Hippocampal formation (tissue), 2 donors: ENCODE measurements around the gene DIP2C.

Source experiments
- DNase-seq, 2 donors: peaks; one replicate each; lab custom pipeline; 2025; lab: John Stamatoyannopoulos, UW

The DIP2C gene

GRCh38 chr10:299969-300368 lies 389.5 kb downstream of the DIP2C start:
- DNase-seq: no peak

DNA sequence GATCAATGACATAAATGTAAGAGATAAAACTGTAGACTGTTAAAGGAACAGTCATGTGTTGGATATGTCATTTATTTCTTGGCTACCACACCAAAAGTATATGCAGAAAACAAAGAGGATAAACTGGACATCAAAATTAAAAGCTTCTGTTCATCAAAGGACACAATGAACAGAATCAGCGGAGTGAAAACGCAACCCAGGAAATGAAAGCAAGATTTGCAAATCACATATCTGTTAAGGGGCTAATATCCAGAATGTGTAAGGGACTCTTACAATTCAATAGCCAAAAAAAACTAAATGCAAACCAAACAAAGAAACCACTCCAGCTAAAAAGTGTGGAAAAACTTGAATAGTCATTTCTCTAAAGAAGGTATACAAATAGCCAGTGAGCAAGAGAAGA lies 390.0 kb downstream of the DIP2C start:
- DNase-seq: no peak

DNA sequence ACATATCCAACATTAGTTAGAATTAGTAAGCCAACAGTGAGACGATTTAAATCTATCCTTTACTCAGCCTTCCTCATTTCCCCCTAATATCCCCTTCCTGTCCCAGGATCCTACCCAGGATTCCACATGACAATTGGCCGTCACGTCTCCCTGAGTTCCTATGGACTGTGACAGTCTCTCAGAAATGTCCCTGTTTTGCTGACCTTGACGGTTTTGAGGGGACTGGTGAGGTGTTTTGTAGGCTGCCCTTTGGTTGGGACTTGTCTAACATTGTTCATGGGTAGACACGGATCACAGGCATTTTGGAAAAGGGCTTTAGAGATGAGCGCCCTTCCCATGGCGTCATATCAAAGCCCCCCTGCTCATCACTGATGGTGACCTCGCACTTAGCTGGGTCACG lies 391.4 kb downstream of the DIP2C start:
- no peak for DNase-seq

DNA sequence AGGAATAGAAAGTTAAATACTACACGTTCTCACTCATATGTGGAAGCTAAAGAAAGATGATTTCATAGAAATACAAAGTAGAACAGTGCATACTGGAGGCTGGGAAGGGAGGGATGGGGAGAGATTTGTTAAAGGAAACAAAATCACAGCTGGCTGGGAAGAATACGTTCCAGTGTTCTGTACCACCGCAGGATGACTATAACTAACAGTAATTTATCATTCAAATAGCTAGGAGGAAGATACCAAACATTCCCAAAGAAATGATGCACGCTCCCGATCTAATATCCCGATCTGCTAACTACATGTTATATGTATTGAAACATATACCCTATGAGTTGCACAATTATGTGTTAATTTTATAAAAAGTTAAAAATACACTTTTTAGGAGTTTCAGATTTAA lies 391.9 kb downstream of the DIP2C start:
- no peak for DNase-seq

GRCh38 chr10:293636-294035 lies 395.8 kb downstream of the DIP2C start:
- DNase-seq: no peak

GRCh38 chr10:290026-290725 lies 399.3 kb downstream of the DIP2C start:
- no peak for DNase-seq

GRCh38 chr10:289581-289980 lies 399.9 kb downstream of the DIP2C start:
- no peak for DNase-seq

DNA sequence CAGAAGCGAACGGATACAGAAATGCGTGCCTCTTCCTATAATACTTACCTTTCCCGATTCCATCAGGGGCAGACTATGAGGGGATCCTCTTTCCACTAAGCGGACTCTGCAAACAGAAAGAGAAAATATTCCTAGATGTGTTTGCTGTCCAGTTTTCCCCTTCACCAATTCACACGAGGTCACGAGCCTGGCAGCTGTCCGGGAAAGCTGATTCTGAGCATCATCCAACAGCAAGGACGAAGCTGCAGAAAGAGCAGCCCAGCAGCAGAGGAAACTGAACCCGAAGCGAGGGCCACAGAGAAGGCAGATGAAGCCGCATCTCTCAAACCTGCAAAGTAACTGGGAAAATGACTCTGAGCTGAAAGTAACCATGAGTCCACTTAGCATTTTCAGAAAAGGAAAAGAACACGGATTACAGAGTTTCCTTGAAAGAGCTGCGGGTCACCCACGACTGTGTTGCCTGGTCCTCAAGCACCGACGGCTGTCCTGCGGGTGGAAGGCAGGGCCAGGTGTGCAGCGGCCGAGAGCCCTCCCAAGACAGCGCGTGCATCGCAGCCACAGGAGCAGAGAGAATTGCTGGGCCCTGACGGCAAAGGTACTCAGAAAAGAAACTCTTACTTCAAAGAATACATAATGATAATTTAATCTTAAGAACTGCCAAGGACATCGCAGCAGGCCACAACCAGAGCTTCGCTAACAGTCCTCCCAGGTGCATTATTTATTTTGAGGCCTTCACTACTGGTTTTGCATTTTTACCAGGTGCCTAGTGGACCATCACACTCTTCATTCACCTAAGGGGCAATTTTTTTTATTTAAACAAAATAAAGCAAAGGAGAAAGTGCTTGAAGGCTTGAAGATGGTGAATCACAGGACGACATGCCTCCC lies 400.9 kb downstream of the DIP2C start:
- DNase-seq: no peak

DNA sequence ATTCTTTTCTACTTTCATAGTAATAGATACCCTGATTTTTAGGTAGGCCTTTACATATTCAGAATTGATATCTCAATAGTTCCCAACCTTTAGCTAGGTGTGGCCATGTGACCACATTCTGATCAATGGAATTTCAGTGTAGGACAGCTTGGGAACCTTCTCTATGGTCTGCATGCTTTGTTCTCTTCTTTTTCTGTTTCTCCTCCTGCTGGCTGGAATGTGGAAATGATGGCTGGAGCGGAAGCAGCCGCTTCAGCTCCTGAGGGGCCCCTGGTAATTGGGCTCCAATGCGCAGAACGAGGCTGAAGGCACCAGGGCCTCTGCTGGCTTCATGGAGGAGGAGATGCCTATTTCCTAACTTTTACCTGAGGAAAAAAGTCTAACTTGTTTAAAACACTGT lies 401.7 kb downstream of the DIP2C start:
- no peak for DNase-seq

DNA sequence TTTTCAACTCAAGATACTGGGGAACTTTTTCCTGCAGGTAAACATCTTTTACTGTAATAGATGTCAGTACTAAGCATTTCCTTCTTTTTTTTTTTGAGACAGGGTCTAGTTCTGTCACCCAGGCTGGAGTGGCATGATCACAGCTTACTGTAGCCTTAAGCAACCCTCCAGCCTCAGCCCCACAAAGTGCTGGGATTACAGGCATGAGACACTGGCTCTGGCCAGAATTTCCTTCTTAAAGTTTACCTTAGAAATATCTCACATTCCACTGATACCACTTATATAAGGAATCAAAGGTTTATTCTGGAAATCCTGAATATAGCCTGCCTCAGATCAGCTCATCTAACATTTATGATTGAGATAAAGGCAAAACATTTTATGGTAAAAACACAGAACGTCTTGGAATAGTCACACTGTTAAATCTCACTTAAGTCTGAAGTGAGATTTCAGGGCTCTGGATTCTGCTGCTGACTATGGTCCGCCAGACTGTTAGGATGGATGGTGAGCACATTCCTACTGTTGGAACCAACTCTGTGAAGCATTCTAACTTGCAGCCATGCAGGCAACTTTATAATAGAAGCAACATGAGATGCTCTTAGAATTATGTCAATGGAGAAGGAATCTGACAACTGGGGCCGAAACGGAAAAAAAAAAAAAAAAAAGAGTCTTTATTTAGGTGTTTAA lies 402.3 kb downstream of the DIP2C start:
- DNase-seq: no peak

DNA sequence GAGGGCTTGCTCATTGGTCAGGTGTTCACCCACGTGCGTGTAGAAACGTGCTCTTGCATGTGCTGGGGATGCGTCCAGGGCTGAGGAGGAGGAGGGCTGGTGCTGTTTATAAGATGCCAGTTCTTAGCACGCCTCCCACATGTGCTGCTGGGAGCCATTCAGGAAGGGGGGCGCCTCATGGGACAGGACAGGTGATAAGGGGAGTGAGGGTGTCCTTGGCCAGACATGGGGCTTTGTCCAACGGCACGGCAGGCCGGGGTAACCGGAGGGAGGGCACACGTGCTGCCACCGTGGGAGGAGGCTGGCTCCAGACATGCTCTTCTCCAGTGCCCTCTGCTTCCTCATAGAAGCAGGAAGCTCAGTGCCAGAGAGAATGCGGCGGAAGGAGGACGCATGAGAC lies 404.3 kb downstream of the DIP2C start:
- DNase-seq: no peak

DNA sequence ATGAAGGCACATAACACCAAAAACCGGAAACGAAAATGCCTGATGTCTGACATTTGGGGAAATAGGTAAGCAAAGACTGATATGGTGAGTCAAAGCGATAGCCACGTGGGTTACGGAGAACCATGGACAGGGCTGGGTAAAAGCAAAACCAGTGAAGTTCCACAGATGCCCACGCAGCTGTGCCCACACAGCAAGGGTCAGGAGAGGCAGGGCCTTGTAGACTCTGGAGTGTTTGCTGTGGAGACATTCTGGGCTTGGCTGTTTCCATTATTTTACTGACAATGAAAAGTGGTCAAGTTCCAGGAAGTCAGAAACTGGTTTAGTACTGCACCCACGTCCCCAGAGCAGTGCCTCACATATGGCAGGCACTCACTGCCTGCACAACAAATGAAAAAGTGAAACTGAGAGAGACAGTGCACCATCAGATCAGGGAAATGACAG lies 405.5 kb downstream of the DIP2C start:
- DNase-seq: no peak

DNA sequence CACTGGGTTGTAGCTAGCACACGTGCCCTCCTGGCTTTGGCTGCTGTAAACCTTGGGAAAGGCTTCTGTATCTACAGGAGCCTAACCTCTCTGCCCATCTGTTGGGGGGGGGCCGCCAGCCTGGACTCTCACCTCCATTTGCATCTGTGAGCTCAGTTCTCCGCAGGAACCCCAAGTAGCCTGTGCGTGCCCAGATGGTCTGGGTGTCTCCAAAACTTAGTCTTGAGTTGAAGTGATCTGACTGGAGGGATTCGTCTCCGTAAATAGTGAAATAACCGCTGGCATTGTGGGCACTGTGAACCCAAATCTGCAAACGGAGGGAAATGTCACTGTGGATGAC lies 406.4 kb downstream of the DIP2C start:
- no peak for DNase-seq

DNA sequence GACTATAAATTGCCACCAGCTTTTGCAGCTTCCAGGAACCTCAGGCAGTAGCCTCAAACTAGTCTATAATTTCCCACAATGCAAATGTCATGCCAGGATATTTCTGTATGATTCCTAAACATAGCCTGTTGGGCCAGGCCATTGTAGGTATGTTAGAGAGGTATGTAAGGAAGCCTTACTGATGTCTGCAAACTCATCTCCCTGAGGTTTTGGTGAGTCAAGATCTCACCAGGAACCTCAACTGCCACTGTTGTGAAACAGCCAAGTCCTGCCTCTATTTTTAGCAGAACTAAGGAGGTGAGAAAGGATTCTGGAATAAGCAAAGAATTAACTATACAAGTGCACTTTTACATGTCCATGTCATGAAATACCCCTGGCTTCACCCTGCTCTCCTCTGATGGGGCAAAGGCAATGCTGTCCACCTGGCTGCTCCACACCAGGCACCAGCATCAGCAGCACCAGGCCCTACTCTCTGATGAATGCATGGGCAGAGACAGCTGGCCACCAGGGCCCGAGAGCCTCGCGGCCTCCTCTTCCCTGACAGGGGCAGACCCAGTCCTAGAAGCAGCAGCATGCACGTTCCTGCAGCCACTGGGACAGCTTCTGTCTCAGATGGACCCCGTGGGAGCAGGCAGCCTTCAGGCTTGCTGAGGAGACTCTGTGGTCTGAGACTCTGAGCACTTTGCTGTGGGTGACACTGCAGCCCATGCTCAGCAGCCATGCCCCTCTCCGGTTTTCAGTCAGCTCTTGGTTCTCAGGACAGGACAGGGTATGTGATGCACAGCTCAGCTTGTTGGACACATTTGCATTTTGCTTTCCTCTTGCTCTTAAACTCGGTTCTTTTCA lies 407.0 kb downstream of the DIP2C start:
- no peak for DNase-seq

DNA sequence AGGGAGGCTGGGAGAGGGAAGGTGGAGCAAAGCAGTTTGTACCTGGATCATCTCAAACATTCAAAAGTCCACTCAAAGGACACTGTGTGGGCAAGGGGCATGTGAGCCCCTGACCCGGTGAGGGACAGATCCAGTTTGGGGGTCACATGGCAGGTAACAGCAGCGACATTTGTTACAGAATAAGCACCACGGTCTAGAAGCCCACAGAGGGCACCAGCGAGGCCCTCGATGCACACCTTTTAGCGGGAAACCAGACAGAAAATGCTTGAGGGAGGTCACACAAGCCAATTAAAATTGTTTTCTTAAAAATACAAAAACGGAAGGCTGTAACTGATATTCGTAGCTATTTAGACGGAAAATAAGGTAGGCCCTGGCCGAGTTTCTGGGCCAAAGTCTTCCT lies 409.8 kb downstream of the DIP2C start:
- no peak for DNase-seq

- DNase-seq: no peak
Observed at GRCh38 chr10:279232-279631, 410.2 kb downstream of the DIP2C start.

- DNase-seq: no peak
Observed at GRCh38 chr10:278707-279106, 410.8 kb downstream of the DIP2C start.

- DNase-seq: no peak
Observed at GRCh38 chr10:277963-278362, 411.5 kb downstream of the DIP2C start.

GRCh38 chr10:275680-276079 lies 413.8 kb downstream of the DIP2C start:
- DNase-seq: no peak

DNA sequence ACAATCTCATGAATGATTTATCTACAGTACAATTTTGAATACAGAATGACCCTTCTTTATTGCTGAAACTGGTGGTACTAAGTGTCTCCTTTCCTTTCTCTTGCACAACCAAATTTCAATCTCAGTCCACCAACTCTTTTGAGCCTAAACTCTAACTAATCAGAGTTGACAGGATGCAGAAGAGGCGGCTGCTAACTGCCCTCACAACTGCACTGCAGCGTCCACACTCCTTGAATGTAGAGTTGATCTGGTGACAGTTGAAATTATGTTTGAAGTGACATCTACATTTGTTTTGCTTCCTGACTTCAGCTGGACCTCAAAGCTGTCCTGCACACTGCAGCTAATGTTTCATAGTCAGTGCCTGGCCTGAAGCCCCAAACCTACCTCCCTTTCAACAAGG lies 414.6 kb downstream of the DIP2C start:
- no peak for DNase-seq

GRCh38 chr10:273088-273487 lies 416.4 kb downstream of the DIP2C start:
- no peak for DNase-seq

GRCh38 chr10:271722-272121 lies 417.7 kb downstream of the DIP2C start:
- no peak for DNase-seq
